Fibroblast of pulmonary artery (primary cell): ENCODE results near the gene TBKBP1.

Experiments
- DNase-seq: peaks from one replicate; pipeline ENCODE4 v3.0.0-alpha.2; 2010; ENCODE audit warnings: low read depth
- H3K4me3 ChIP-seq: replicated peaks from 2 replicates; pipeline ENCODE4 v1.5.1; 2011; ENCODE audit warnings: low read depth, mild to moderate bottlenecking, control low read depth, low read length, moderate library complexity
- TF ChIP-seq, protein P1 (sequence below): IDR thresholded peaks from 2 replicates; pipeline ENCODE4 v1.5.1; 2011; ENCODE audit warnings: mild to moderate bottlenecking, control low read depth, low read length, inconsistent platforms; ENCODE audit errors: missing control alignments

TBKBP1 gene

GRCh38 chr17:47686664-47687327 is 7.2 kb upstream of the TBKBP1 start:
- TF ChIP-seq, protein P1, sequence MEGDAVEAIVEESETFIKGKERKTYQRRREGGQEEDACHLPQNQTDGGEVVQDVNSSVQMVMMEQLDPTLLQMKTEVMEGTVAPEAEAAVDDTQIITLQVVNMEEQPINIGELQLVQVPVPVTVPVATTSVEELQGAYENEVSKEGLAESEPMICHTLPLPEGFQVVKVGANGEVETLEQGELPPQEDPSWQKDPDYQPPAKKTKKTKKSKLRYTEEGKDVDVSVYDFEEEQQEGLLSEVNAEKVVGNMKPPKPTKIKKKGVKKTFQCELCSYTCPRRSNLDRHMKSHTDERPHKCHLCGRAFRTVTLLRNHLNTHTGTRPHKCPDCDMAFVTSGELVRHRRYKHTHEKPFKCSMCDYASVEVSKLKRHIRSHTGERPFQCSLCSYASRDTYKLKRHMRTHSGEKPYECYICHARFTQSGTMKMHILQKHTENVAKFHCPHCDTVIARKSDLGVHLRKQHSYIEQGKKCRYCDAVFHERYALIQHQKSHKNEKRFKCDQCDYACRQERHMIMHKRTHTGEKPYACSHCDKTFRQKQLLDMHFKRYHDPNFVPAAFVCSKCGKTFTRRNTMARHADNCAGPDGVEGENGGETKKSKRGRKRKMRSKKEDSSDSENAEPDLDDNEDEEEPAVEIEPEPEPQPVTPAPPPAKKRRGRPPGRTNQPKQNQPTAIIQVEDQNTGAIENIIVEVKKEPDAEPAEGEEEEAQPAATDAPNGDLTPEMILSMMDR: no peak
- no peak overlapping the region for H3K4me3 ChIP-seq
- DNase-seq: no peak

DNA sequence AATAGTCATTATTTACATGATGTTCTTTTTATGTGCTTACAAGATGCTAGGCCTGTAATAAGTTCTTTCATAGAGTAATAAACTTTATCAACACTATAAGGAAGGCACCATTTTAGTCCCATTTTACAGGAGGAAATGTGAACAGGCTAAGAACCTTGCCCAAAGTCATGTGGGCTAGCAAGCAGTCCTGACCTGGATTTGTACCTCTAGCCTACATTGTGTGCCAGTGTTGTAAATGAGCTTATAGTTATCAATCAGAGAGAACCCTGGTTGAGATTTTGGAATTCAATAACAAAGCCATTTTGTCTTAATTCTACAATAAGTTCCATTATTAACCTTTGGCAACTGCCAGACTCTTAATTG is 6.7 kb upstream of the TBKBP1 start:
- no peak overlapping the region for H3K4me3 ChIP-seq
- TF ChIP-seq, protein P1: no peak
- no peak for DNase-seq

GRCh38 chr17:47687748-47688147 is 6.2 kb upstream of the TBKBP1 start:
- no peak for DNase-seq
- TF ChIP-seq, protein P1: no peak
- H3K4me3 ChIP-seq: no peak overlapping the region

GRCh38 chr17:47690121-47690520 is 3.8 kb upstream of the TBKBP1 start:
- no peak for DNase-seq
- TF ChIP-seq, protein P1: no peak
- no peak overlapping the region for H3K4me3 ChIP-seq

DNA sequence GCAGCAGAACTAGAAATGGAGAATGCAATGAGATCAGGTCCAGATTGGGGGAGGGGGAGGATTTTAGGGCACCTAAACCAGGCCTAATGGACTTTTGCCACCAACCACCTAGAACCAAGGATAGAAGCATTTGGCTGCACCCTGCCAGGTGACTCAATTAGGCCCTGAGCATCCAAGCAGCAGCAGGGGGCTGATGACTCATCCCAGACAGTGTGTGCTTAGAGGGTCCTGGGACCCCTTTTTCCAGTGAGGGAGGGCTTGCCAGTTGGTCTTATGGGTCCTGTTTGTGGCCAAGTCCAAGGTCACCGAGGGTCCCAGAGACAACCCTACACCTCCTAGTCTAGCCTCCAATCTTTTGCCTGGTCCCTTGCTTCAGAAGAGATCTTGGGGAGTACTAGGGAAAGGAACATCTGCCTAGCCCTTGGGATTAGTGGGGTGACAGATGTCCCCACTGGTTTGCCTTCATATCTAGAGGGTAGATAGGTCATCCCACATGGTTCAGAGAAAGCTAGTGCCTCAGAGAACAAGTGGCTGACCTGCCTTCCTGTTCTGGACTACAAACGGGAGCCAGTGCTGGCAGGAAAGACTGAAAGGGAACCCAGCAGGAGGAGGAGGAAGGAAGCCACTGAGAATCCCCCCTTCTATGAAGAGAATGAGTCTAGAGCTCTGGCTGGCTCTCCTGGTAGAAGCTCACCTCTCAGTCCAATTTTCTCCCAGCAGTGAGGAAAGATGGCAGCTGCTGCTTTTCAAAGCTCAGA is 1.6 kb upstream of the TBKBP1 start:
- no peak overlapping the region for H3K4me3 ChIP-seq
- TF ChIP-seq, protein P1: no peak
- no peak for DNase-seq

DNA sequence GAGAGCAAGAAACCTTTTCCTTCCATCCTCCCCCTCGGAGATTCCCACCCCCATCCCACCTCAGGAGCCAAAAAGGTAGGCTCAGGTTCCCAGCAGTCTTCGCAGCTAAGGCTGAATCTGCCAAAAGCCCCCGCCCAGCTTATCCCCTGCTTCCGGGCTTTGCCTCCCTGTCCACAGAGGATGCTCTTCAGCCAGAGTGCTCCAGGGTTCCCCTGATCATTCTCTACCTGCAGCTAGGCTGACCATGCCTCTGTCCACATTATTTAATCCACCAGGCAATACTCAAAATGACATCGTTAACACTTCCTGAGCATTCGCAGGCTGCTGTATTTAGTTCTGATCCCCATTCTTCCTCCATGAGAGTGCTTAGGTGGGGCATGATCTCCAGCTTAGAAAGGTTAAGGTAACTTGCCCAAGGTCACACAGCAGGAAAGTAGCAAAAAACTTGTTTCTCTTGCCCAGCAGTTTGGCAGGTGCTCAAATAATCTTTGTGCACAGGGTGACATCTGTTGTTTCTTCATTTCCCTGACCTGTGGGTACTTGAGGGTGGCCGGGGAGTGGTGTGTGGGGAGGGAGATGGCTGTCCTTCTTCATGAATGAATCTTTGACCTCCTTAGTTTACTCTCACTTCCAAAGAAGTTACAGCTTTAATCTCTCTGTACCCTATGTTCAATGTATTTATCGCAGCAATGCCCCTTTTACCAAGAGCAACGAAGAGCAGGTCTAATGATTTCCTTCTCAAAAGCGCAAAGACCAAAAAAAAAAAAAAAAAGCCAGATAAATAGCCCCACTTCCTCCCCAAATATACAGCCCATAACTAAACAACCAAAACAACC is 848 bp upstream of the TBKBP1 start:
- H3K4me3 ChIP-seq: peak overlapping the region; percentile 64
- TF ChIP-seq, protein P1: no peak
- DNase-seq: no peak
